Measurements from ENCODE around the gene PRR16.

DNA sequence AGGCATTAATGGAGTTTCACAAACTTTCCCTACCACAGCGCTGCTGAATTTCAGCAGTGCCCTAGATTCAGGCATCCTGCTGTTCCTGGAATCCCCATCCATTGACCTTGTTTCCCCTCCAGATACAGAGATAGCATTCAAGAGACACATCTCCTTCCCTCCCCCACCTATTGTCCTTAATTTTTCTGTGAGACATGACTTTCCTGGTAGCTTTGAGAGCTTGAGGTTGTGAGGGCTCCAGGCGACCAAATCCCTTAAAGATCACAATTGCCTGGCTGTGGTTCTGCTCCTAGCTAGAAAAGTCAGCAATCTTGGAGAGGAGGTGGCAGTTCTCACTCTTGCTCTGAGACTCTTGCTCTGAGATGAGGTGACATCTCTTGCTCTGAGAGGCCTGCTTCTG is 48.0 kb downstream of the PRR16 start:
- TF ChIP-seq, protein P1, sequence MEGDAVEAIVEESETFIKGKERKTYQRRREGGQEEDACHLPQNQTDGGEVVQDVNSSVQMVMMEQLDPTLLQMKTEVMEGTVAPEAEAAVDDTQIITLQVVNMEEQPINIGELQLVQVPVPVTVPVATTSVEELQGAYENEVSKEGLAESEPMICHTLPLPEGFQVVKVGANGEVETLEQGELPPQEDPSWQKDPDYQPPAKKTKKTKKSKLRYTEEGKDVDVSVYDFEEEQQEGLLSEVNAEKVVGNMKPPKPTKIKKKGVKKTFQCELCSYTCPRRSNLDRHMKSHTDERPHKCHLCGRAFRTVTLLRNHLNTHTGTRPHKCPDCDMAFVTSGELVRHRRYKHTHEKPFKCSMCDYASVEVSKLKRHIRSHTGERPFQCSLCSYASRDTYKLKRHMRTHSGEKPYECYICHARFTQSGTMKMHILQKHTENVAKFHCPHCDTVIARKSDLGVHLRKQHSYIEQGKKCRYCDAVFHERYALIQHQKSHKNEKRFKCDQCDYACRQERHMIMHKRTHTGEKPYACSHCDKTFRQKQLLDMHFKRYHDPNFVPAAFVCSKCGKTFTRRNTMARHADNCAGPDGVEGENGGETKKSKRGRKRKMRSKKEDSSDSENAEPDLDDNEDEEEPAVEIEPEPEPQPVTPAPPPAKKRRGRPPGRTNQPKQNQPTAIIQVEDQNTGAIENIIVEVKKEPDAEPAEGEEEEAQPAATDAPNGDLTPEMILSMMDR (IDR thresholded peaks at IDR 0.05) = no peak
- no peak for TF ChIP-seq POLR2A (IDR thresholded peaks at IDR 0.05)
